KMS-11 (cell line): ENCODE measurements around the gene TNFSF9.

Source experiments
- H2AFZ ChIP-seq: fragments of 200-600 bp; sonication (generic); 2 replicates; pipeline ENCODE4 v1.6.1; 2016; ENCODE audit warnings: antibody characterized with exemption, mixed run types, low read depth
- H3K27ac ChIP-seq: fragments of 200-600 bp; sonication (generic); 2 replicates; pipeline ENCODE4 v1.6.1; 2016; ENCODE audit warnings: mild to moderate bottlenecking, mixed run types
- H3K27me3 ChIP-seq: fragments of 200-600 bp; sonication (generic); 2 replicates; pipeline ENCODE4 v1.6.1; 2017; ENCODE audit warnings: mild to moderate bottlenecking, low read depth, mixed run types, moderate library complexity; ENCODE audit not compliant: insufficient read depth
- H3K36me3 ChIP-seq: fragments of 200-600 bp; sonication (generic); 2 replicates; pipeline ENCODE4 v1.6.1; 2017; ENCODE audit warnings: mild to moderate bottlenecking, mixed run types; ENCODE audit not compliant: insufficient read depth
- H3K4me1 ChIP-seq: fragments of 200-600 bp; sonication (generic); 2 replicates; pipeline ENCODE4 v1.6.1; 2016; ENCODE audit warnings: mild to moderate bottlenecking, low read depth, mixed run types; ENCODE audit not compliant: poor library complexity, severe bottlenecking
- H3K4me2 ChIP-seq: fragments of 200-600 bp; sonication (generic); 2 replicates; pipeline ENCODE4 v1.7.0; 2016; ENCODE audit warnings: mild to moderate bottlenecking, mixed run types
- H3K4me3 ChIP-seq: fragments of 200-600 bp; sonication (generic); IDR thresholded peaks from 2 replicates; pipeline ENCODE4 v1.6.1; 2017; ENCODE audit warnings: low read depth, low read length, mixed read lengths; ENCODE audit not compliant: insufficient read depth
- H3K79me2 ChIP-seq: fragments of 200-600 bp; sonication (generic); 2 replicates; pipeline ENCODE4 v1.6.1; 2016; ENCODE audit warnings: low read depth, mixed run types; ENCODE audit not compliant: insufficient read depth
- H3K9ac ChIP-seq: fragments of 200-600 bp; sonication (generic); 2 replicates; pipeline ENCODE4 v1.6.1; 2016; ENCODE audit warnings: mild to moderate bottlenecking, mixed run types
- H4K20me1 ChIP-seq: fragments of 200-600 bp; sonication (generic); 2 replicates; pipeline ENCODE4 v1.6.1; 2016; ENCODE audit warnings: mild to moderate bottlenecking, mixed run types; ENCODE audit not compliant: insufficient read depth
- TF ChIP-seq, protein P1 (sequence below): fragments of 200-600 bp; sonication (generic); conservative IDR thresholded peaks from 2 replicates; pipeline ENCODE4 v1.6.1; 2017; ENCODE audit warnings: low read depth, mild to moderate bottlenecking, antibody characterized with exemption, low read length, moderate library complexity, mixed read lengths

TNFSF9 gene

DNA sequence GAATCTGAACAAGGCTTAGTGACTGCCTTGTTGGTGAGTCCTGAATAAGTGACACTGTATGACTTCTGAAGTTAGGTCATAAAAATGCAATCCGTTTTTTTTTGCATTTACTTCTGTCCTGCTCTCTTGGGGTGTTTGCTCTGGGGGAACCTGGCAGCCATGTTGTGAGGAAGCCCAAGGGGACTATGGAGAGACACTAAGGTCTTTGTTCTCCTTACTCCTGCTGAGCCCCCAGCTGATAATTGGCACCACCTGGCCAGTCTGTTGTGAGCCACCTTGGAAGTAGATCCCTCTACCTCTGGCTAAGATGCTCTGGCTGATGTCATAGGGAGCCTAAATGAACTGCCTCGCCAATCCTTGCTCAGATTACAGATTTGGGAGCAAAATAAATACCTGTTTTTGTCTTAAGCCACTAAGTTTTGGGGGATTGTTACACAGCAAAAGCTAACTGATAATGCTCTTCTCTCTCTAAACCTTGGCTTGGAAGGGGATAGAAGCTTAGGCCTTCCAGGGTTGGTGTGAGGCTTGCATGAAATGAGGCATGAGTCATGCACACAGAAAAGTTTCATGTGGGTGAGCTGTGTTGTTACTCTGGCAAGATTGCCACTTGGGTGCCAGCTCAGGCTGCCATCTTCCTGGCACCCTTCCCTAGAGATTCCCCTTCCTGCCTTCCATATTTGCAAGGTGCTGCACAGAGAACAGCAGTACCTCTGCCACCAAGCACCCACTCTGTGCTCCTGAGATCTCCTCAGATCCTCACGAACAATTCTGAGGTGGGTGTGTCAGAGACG, 38.8 kb upstream of the TNFSF9 start:
- Histone ChIP-seq H2AFZ (no peak overlapping the region), H3K27ac (no peak overlapping the region), H3K9ac (no peak overlapping the region), H3K36me3 (no peaks in the 10 kb centered on the region), H3K4me2 (no peak overlapping the region), H4K20me1 (no peaks in the 10 kb centered on the region), H3K27me3 (no peaks in the 10 kb centered on the region), H3K4me1 (no peaks in the 10 kb centered on the region), H3K79me2 (no peaks in the 10 kb centered on the region), H3K4me3 (no peak overlapping the region)
- TF ChIP-seq, protein P1, sequence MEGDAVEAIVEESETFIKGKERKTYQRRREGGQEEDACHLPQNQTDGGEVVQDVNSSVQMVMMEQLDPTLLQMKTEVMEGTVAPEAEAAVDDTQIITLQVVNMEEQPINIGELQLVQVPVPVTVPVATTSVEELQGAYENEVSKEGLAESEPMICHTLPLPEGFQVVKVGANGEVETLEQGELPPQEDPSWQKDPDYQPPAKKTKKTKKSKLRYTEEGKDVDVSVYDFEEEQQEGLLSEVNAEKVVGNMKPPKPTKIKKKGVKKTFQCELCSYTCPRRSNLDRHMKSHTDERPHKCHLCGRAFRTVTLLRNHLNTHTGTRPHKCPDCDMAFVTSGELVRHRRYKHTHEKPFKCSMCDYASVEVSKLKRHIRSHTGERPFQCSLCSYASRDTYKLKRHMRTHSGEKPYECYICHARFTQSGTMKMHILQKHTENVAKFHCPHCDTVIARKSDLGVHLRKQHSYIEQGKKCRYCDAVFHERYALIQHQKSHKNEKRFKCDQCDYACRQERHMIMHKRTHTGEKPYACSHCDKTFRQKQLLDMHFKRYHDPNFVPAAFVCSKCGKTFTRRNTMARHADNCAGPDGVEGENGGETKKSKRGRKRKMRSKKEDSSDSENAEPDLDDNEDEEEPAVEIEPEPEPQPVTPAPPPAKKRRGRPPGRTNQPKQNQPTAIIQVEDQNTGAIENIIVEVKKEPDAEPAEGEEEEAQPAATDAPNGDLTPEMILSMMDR: no peak

DNA sequence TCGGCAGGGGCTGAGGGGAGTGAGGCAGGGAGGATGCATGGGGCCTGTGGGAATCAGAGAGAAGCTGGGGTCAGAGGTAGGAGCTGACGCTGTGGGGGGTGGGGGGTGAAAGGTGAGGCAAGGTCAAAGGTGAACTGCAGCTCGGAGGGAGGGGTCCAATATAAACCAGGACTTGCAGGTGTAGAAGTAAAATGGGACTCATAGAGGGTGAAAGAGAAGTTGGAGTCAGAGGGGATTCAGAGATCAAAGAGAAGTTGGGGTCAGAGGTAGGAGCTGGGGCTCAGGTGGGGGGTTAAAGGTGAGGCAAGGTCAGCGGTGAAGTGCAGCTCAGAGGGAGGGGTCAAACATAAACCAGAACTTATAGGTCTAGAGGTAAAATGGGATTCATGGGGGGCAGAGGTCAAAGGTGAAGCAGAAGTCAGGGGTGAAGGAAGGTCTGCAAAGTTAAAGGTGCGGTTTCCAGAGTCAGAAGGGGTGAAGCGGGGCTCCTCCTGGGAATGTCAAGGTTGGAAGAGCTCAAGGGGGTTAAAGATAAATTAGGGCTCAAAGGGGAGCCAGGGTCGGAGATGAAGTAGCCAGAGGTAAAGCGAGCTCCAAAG, 36.3 kb upstream of the TNFSF9 start:
- H4K20me1 ChIP-seq: no peaks in the 10 kb centered on the region
- no peaks in the 10 kb centered on the region for H3K79me2 ChIP-seq
- no peak overlapping the region for H3K4me3 ChIP-seq
- no peak overlapping the region for H3K4me2 ChIP-seq
- H3K4me1 ChIP-seq: no peaks in the 10 kb centered on the region
- no peak overlapping the region for H2AFZ ChIP-seq
- no peaks in the 10 kb centered on the region for H3K27me3 ChIP-seq
- H3K36me3 ChIP-seq: no peaks in the 10 kb centered on the region
- no peak overlapping the region for H3K9ac ChIP-seq
- TF ChIP-seq, protein P1: no peak
- no peak overlapping the region for H3K27ac ChIP-seq

DNA sequence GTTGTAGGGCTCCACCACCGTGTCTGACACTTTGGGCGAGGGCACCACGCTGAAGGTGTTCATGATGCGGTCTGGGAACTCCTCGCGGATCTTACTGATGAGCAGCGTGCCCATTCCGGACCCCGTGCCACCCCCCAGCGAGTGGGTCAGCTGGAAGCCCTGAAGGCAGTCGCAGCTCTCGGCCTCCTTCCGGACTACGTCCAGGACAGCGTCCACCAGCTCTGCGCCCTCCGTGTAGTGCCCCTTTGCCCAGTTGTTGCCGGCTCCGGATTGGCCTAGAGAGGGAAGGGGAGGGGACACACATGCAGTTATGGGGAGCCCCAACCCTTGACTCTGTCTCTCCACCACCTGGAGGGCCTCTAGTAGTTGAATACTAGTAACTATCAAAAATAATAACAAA, 34.9 kb upstream of the TNFSF9 start:
- TF ChIP-seq, protein P1: no peak
- Histone ChIP-seq H3K36me3 (no peaks in the 10 kb centered on the region), H2AFZ (no peak overlapping the region), H4K20me1 (no peaks in the 10 kb centered on the region), H3K27me3 (no peaks in the 10 kb centered on the region), H3K4me1 (no peaks in the 10 kb centered on the region), H3K4me2 (no peak overlapping the region), H3K9ac (no peak overlapping the region), H3K4me3 (no peak overlapping the region), H3K79me2 (no peaks in the 10 kb centered on the region), H3K27ac (no peak overlapping the region)

DNA sequence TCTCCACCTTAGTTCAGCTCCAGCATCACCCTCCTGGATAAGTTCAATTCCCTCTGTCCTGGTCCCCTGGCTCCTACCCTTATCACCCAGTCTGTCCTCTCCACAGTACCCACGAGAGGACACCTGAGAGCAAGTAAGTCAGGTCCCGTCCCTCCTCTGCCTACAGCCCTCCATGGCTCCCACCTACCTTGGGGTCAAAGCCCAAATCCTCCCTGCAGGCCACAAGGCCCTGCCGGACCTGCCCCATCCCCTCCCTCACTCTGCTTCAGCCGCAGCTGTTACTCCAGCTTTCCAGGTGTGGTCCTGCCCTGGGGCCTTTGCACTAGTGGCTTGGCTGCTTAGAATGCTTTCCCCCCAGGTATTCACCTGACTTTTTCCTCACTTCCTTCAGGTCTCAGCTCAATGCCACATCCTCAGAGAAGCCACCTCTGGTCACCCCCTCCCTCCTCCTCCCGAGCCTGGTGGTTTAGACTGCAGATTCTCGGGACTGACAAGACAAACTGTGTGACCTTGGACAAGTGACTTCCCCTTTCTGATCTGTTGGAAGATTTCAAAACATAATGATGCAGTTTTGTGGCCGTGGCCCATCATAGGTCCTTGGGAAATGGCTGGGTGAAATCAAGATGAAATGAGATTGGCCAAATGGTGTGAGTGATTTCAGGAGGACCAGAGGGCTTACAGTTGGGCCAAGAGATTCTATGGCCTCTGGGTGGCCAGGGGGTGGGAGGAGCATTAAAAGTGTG, 32.4 kb upstream of the TNFSF9 start:
- Histone ChIP-seq H3K9ac (no peak overlapping the region), H3K4me1 (peaks cover 5% of the 10 kb centered on the region), H3K4me2 (no peak overlapping the region), H4K20me1 (no peaks in the 10 kb centered on the region), H3K27ac (no peak overlapping the region), H3K27me3 (no peaks in the 10 kb centered on the region), H3K36me3 (no peaks in the 10 kb centered on the region), H3K79me2 (no peaks in the 10 kb centered on the region), H2AFZ (no peak overlapping the region), H3K4me3 (no peak overlapping the region)
- TF ChIP-seq, protein P1: no peak
